HepG2 (cell line): ENCODE results near the gene SNX19. TPM values are rescaled to one million over a fixed set of nuclear protein-coding genes. Genes with fewer than 3 reads are reported as not detected.

Experiments used
- AGO1 ChIP-seq: fragments of 200-400 bp; formaldehyde crosslinking; IDR thresholded peaks from 2 replicates; pipeline ENCODE4 v1.6.1; 2017; ENCODE audit warnings: mild to moderate bottlenecking, low read depth, low read length, moderate library complexity; ENCODE audit not compliant: poor library complexity, severe bottlenecking
- ELF3 ChIP-seq: IDR thresholded peaks from 2 replicates; pipeline ENCODE4 v1.6.1; 2016; ENCODE audit warnings: missing genetic modification reagents, missing compliant biosample characterization
- ETV5 ChIP-seq: IDR thresholded peaks from 2 replicates; pipeline ENCODE4 v1.6.1; 2018; ENCODE audit warnings: missing biosample characterization, missing genetic modification reagents, inconsistent platforms, borderline replicate concordance
- FOXA3 ChIP-seq: IDR thresholded peaks from 2 replicates; pipeline ENCODE4 v1.6.1; 2016; ENCODE audit warnings: missing genetic modification reagents, missing compliant biosample characterization
- MAFG ChIP-seq: sonication (generic); formaldehyde crosslinking; IDR thresholded peaks from 2 replicates; pipeline ENCODE4 v1.5.1; 2020; ENCODE audit warnings: mild to moderate bottlenecking, missing genetic modification reagents
- MAZ ChIP-seq, 2 experiments: sonication (generic) in 1 of 2; formaldehyde crosslinking in 1 of 2; IDR thresholded peaks; 2 replicates each; pipeline versions ENCODE4 v1.5.0 to v1.6.1; 2012 to 2020; ENCODE audit warnings: low read depth in 2 of 2, mild to moderate bottlenecking in 2 of 2, borderline replicate concordance in 1 of 2, improper control_type of control experiment in 1 of 2, low read length in 1 of 2, missing genetic modification reagents in 1 of 2, moderate library complexity in 1 of 2
- NONO ChIP-seq, 2 experiments: fragments of 450-650 bp in 1 of 2; sonication (generic) in 1 of 2; formaldehyde crosslinking in 1 of 2; IDR thresholded peaks in 1 of 2; conservative IDR thresholded peaks in 1 of 2; 2 replicates each; pipeline versions ENCODE4 v1.6.1 to v1.8.0; 2017 to 2022; ENCODE audit warnings: mild to moderate bottlenecking in 1 of 2, missing genetic modification reagents in 1 of 2, moderate library complexity in 1 of 2
- RAD21 ChIP-seq: fragments of 450-650 bp; formaldehyde crosslinking; IDR thresholded peaks from 2 replicates; pipeline ENCODE4 v1.5.0; 2020; ENCODE audit warnings: mild to moderate bottlenecking
- SMAD9 ChIP-seq: sonication (generic); formaldehyde crosslinking; IDR thresholded peaks from 2 replicates; pipeline ENCODE4 v1.5.1; 2020; ENCODE audit warnings: mild to moderate bottlenecking, missing genetic modification reagents
- SMC3 ChIP-seq: IDR thresholded peaks from 2 replicates; pipeline ENCODE4 v1.6.1; 2011; ENCODE audit warnings: low read length, improper control_type of control experiment
- STAG1 ChIP-seq: sonication (generic); formaldehyde crosslinking; IDR thresholded peaks from 2 replicates; pipeline ENCODE4 v1.4.0; 2020; ENCODE audit warnings: missing genetic modification reagents
- ZNF33B ChIP-seq: sonication (generic); formaldehyde crosslinking; IDR thresholded peaks from 2 replicates; pipeline ENCODE4 v1.5.1; 2020; ENCODE audit warnings: mild to moderate bottlenecking, missing genetic modification reagents
- ZNF557 ChIP-seq: sonication (generic); formaldehyde crosslinking; IDR thresholded peaks from 2 replicates; pipeline ENCODE4 v1.4.0; 2020; ENCODE audit warnings: missing genetic modification reagents
- ZNF572 ChIP-seq: sonication (generic); formaldehyde crosslinking; IDR thresholded peaks from 2 replicates; pipeline ENCODE4 v1.5.1; 2020; ENCODE audit warnings: mild to moderate bottlenecking, missing genetic modification reagents
- ZNF652 ChIP-seq: IDR thresholded peaks from 2 replicates; pipeline ENCODE4 v1.6.1; 2016; ENCODE audit warnings: low read depth, borderline replicate concordance
- polyA plus RNA-seq, 8 experiments: library from polyadenylated mRNA; depleted of rRNA in 3 of 8; stranded (reverse) in 7 of 8; unstranded in 1 of 8; fragments of >200 nt; fragmentation: Illumina TruSeq in 4 of 8; extraction: Trizol in 4 of 8; gene quantifications; 2 replicates each; pipeline versions ENCODE4 v1.2.1 to v1.2.3, GENCODE V29; 2011 to 2016; ENCODE audit warnings: low read depth in 4 of 8, missing spikeins in 1 of 8, mixed read lengths in 1 of 8; ENCODE audit not compliant: insufficient read depth in 1 of 8
- total RNA-seq, 5 experiments: library from RNA; depleted of rRNA; stranded (reverse); fragments of >200 nt; fragmentation: Illumina TruSeq; extraction: Trizol; gene quantifications; 2 replicates each; pipeline ENCODE4 v1.2.3, GENCODE V29; 2016; ENCODE audit warnings: low read depth in 1 of 5
- TF ChIP-seq, protein P1 (sequence below): sonication (generic); formaldehyde crosslinking; IDR thresholded peaks from 2 replicates; pipeline ENCODE4 v1.4.0; 2020; ENCODE audit warnings: missing genetic modification reagents
- TF ChIP-seq, protein P2 (sequence below): sonication (generic); formaldehyde crosslinking; IDR thresholded peaks from 2 replicates; pipeline ENCODE4 v1.4.0; 2020; ENCODE audit warnings: low read depth, mild to moderate bottlenecking, missing genetic modification reagents
- TF ChIP-seq, protein P3 (sequence below): sonication (generic); formaldehyde crosslinking; IDR thresholded peaks from 2 replicates; pipeline ENCODE4 v1.4.0; 2020; ENCODE audit warnings: missing genetic modification reagents, borderline replicate concordance

SNX19 gene
- total and polyA plus RNA-seq, 2 of the 13 experiments (the other 11 are each of a cell fraction or from before 2014, with no cell fraction given) = 0.13 to 0.27 TPM

DNA sequence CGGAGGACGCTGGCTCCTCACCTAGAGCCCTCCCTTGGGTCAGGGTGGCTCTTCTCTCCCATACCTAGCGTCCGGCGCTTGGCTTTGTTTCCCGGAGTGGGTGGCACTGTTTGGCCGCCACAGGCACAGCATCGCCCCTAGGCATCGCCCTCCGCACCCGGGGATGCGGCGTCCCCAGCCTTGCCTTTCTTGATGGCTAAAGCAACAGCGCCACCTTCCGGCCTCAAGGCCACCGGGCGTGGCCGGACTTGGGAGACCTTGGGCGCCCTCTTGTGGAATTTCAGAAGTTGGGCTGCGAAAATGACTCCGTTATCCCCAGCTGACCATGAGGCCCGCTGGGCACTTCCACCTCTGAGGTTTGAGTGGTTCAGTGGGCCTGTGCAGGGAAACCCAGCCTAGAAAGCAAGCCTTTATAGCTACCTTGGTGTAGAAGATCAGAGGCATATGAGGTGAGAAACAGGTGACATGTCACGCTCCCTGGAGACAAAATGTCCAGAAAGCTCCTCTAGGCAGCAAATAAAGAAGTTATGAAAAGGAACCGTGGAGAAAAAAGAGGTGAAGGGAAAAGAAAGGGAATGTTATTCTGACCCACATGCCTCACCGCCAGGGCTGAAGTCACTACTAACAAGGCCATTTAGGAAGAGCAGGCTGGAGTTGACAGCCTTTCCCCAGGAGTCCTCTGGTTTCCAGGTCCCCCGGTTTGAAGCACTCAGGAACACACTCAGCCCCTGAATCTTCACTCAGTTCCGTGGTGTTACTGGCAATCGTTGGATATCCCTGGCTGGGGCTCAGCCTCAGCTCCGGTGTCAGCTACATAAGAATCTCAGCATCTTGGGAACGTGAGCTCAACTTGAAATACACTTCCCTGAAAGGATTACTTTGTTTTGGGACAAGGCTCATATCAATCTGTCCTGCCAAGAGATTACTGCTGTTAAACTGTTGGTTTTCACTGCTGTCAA, 54.1 kb downstream of the SNX19 start (continued):
- TF ChIP-seq ZNF652 (CRISPR knock-in tag) (0 out of 2 replicates have a peak, but pooled peaks have one; percentile 38), SMC3 (peak; percentile 91), MAZ (IDR thresholded peaks at IDR 0.05; ENCODE audit: borderline replicate concordance, low read depth, low read length) (0 out of 2 replicates have a peak, but pooled peaks have one; percentile 23), MAZ (CRISPR knock-in tag; IDR thresholded peaks at IDR 0.05; ENCODE audit: low read depth) (0 out of 2 replicates have a peak, but pooled peaks have one; percentile 46), FOXA3 (CRISPR knock-in tag) (0 out of 2 replicates have a peak, but pooled peaks have one; percentile 34), ZNF33B (CRISPR knock-in tag) (0 out of 2 replicates have a peak, but pooled peaks have one; percentile 31), NONO (IDR thresholded peaks at IDR 0.05) (no peak), NONO (CRISPR knock-in tag; conservative IDR thresholded peaks at IDR 0.05) (0 out of 2 replicates have a peak, but pooled peaks have one; percentile 47), AGO1 (peak; percentile 63), ELF3 (CRISPR knock-in tag) (0 out of 2 replicates have a peak, but pooled peaks have one; percentile 50), ETV5 (CRISPR knock-in tag) (peak; percentile 34; the same call in 1 of the 2 replicates), SMAD9 (CRISPR knock-in tag) (0 out of 2 replicates have a peak, but pooled peaks have one; percentile 47), ZNF557 (CRISPR knock-in tag) (no peak), ZNF572 (peak; percentile 68; the same call in 1 of the 2 replicates), MAFG (CRISPR knock-in tag) (no peak), RAD21 (CRISPR knock-in tag) (peak; percentile 98), STAG1 (CRISPR knock-in tag) (peak; percentile 98)
- TF ChIP-seq, protein P1, sequence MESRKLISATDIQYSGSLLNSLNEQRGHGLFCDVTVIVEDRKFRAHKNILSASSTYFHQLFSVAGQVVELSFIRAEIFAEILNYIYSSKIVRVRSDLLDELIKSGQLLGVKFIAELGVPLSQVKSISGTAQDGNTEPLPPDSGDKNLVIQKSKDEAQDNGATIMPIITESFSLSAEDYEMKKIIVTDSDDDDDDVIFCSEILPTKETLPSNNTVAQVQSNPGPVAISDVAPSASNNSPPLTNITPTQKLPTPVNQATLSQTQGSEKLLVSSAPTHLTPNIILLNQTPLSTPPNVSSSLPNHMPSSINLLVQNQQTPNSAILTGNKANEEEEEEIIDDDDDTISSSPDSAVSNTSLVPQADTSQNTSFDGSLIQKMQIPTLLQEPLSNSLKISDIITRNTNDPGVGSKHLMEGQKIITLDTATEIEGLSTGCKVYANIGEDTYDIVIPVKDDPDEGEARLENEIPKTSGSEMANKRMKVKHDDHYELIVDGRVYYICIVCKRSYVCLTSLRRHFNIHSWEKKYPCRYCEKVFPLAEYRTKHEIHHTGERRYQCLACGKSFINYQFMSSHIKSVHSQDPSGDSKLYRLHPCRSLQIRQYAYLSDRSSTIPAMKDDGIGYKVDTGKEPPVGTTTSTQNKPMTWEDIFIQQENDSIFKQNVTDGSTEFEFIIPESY (CRISPR knock-in tag) = peak; percentile 28; the same call in 1 of the 2 replicates
- TF ChIP-seq, protein P2, sequence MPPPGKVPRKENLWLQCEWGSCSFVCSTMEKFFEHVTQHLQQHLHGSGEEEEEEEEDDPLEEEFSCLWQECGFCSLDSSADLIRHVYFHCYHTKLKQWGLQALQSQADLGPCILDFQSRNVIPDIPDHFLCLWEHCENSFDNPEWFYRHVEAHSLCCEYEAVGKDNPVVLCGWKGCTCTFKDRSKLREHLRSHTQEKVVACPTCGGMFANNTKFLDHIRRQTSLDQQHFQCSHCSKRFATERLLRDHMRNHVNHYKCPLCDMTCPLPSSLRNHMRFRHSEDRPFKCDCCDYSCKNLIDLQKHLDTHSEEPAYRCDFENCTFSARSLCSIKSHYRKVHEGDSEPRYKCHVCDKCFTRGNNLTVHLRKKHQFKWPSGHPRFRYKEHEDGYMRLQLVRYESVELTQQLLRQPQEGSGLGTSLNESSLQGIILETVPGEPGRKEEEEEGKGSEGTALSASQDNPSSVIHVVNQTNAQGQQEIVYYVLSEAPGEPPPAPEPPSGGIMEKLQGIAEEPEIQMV = peak; percentile 41; the same call in 1 of the 2 replicates
- TF ChIP-seq, protein P3, sequence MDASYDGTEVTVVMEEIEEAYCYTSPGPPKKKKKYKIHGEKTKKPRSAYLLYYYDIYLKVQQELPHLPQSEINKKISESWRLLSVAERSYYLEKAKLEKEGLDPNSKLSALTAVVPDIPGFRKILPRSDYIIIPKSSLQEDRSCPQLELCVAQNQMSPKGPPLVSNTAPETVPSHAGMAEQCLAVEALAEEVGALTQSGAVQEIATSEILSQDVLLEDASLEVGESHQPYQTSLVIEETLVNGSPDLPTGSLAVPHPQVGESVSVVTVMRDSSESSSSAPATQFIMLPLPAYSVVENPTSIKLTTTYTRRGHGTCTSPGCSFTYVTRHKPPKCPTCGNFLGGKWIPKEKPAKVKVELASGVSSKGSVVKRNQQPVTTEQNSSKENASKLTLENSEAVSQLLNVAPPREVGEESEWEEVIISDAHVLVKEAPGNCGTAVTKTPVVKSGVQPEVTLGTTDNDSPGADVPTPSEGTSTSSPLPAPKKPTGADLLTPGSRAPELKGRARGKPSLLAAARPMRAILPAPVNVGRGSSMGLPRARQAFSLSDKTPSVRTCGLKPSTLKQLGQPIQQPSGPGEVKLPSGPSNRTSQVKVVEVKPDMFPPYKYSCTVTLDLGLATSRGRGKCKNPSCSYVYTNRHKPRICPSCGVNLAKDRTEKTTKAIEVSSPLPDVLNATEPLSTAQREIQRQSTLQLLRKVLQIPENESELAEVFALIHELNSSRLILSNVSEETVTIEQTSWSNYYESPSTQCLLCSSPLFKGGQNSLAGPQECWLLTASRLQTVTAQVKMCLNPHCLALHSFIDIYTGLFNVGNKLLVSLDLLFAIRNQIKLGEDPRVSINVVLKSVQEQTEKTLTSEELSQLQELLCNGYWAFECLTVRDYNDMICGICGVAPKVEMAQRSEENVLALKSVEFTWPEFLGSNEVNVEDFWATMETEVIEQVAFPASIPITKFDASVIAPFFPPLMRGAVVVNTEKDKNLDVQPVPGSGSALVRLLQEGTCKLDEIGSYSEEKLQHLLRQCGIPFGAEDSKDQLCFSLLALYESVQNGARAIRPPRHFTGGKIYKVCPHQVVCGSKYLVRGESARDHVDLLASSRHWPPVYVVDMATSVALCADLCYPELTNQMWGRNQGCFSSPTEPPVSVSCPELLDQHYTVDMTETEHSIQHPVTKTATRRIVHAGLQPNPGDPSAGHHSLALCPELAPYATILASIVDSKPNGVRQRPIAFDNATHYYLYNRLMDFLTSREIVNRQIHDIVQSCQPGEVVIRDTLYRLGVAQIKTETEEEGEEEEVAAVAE = 0 out of 2 replicates have a peak, but pooled peaks have one; percentile 26
